NCI-H2171 treated with DMSO at 0.1 percent for 48 hours (cell line): ENCODE results near the gene PPP1R15A.
"Not testable (repeated sequence)": the region's sequence is repeated elsewhere in the genome, so short reads cannot be mapped to it uniquely, and the experiment has no call there.

Experiments used
- DNase-seq: peaks from one replicate; lab custom pipeline; 2025; lab: John Stamatoyannopoulos, UW

The PPP1R15A gene

GRCh38 chr19:48915757-48916156 lies 43.5 kb downstream of the PPP1R15A start:
- DNase-seq, result no peak

- DNase-seq, result no peak
Observed at GRCh38 chr19:48918071-48918470, 45.9 kb downstream of the PPP1R15A start.

GRCh38 chr19:48918801-48919247 lies 46.6 kb downstream of the PPP1R15A start:
- peak; percentile 47 for DNase-seq

- not testable (repeated sequence) for DNase-seq
Observed at GRCh38 chr19:48919271-48919670, 47.0 kb downstream of the PPP1R15A start.

- DNase-seq, result no peak
Observed at GRCh38 chr19:48920949-48921348, 48.7 kb downstream of the PPP1R15A start.

- DNase-seq, result no peak
Observed at GRCh38 chr19:48921721-48922500, 49.7 kb downstream of the PPP1R15A start.

GRCh38 chr19:48922548-48923490 lies 50.6 kb downstream of the PPP1R15A start:
- DNase-seq, result no peak

- no peak for DNase-seq
Observed at GRCh38 chr19:48925240-48925843, 53.1 kb downstream of the PPP1R15A start.
